ENCODE results near the gene ABHD12.

Gene ABHD12

DNA sequence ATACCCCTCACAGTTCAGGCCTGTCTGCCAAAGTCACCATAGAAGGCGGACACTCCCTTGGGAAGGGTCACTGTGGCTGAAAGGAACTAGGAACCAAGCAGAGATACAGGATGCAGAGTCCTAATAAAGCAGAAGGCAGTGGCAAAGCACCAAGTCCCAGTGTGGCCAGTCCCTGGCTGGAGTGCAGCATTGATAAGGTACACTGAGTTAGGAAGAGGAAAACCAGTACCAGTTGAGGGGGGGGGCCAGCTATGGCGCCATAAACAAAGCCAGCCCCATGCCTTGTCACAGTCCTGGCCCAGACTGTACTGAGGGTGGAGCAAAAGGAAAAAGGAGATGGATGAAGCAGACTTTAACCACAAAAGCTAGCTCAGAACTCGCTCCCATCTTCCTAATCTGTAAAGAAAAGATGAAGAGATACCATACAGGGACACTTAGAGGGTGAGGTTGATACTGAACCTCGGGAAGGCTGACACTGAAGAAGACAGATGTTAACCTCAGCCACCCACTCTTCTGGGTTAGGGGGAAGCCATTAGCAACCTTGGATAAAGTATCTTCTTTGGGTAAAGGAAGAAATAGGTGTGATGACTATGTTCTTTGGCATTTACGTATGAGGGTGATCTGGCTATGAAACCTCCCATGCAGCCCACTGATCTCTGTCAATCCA lies 7.8 kb downstream of the ABHD12 start:
- DNase-seq (ENCODE audit: low read depth in 2 of 2), result no peak

DNA sequence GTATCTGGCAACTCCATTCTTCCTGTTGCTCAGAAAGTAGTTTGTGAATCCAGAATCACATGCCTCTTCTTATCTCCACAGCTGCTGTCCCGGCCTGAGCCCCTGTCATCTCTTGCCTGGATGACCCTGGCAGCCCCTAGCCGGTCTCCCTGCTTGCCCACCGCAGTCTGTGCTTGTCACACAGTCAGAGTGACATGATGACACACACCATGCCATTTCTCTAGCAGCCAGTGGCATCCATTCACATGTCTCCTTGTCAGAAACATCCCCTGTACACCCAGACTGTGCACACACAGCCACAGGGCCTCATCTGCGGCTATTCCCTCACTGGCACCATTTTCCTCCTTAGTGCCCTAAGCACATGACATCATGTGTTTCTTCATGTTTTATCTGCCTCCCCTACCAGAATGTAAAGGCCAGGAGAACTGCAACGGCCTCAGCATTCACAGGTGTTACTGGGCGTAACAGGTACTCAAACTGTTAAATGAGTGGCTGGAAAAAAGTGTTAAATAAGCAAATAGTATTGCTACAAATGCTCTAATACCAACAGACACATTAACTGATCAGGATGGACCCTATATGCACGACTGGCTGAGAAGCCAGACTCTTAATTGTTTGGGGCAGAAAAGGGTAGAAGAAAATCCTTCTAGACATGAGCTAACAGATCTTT lies 9.6 kb downstream of the ABHD12 start:
- DNase-seq (ENCODE audit: low read depth in 2 of 2), result no peak

DNA sequence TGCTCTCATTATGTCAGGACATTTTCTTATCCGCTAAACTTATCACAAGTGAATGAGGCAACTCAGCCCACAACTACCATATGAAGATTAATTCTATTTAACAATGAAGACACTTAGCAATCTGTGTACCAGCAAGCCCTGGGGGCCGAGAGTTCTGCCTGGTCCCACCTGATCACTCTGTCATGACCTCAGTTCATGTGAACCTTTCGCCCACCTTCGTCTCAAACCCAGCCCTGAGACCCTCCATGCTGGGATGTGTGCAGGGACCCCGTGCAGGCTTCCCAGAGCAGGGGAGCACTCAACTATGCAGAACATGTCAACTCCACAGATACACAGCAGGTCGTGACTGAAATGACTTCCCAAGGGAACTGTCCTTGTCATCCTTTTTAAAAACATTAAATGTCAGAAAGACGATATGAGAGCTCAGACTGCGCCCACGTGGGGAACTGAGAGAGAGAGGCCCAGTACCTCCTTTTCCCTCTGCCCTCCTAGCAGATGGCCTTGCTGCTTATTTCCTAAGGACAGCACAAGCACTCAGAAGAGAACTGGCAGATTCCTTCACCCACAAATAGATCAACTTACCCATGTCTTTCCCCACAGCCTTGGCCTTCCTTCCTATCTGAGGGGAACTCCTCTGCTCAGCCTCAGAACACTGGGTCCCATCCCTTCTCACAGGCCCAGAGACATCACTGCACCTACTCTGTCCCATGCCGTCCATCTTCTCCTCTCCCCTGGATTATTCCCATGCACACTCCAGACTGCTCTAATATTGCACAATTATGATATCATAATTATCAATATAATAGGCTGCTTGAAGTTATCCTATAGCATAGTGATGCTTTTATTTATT lies 11.5 kb downstream of the ABHD12 start:
- DNase-seq (ENCODE audit: low read depth in 2 of 2), result no peak

DNA sequence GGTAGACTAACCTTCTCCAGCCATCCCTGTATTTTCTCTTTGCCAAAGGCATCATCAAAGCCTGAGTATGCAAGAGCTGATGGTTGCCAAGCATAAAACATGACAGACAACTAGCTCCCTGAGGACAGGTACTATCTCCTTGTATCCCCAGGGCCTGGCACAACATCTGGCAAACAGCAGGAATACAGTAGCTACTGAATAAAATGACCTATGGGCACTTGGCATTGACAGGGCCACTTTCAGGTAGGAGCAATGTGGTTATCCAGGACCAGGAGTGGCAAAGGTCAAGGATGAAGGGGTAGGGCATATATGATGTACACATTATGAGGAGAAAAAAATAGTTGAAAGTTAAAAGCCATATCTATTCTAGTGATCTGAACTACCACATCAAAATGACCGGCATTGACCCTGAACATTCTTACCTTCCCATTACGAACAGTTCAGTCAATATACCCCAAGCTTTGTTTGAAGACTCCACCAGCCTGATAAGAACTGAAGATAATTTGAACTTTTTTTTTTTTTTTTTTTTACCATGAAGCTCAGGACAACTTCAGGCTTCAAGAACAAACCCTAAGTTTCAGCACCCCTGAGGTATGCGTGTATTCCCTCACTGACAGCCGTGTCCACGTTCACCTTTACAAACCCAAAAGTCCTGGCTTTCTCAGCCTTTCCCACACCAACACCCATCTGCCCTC lies 12.3 kb downstream of the ABHD12 start:
- DNase-seq (ENCODE audit: low read depth in 2 of 2), result no peak

DNA sequence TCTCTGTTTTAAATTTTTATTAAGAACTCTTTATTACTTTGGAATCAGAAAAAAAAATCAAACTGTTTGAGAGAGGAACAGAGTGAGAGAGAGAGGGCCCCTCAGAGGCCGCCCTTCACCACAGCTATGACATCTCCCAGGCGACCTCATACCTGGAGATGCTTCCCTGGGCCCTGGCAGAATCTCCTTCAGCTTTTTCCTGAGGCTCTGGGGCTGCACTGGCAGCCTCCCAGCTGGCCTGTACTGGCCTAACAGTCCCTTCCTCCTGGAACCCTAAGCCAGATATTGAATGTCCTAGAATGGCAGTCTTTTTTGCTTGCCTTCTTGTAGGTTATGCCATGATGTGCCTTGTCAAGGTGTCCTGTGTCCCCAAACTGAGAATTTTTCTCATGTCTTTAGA lies 13.7 kb downstream of the ABHD12 start:
- DNase-seq (ENCODE audit: low read depth in 2 of 2), result no peak

DNA sequence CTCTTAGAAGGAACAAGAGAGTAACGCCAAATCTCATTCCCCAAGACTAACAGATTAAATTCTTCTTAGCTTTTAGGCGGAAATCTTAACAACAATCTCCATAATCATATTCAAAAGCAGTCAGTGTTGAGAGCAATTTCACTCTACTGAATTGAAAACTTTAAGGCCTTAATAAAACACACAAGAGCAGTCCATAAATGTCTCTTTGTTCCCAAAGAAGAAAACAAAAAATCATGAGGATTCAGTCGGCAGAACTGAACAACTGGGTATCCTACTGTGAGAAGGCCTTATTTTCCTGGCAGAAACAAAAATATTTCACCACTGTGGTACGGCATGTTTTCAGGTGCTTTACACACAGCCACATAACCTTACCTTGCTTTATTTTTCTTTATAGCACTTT lies 14.4 kb downstream of the ABHD12 start:
- no peak for DNase-seq (ENCODE audit: low read depth in 2 of 2)

DNA sequence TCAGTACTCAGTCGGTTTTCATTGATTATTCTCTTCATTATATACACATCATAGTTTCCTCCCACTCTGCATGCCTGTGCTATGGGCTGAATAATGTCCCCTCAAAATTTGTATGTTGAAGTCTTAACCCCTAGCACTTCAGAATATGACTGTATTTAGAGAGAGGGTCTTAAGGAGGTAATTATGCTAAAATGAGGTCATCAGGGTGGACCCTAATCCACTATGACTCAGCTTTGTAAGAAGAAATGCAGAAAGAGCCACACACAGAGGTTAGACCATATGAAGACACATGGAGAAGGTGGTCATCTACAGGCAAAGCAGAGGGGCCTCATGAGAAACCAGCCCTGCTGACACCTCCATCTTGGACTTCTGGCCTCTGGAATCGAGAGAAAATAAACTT lies 15.8 kb downstream of the ABHD12 start:
- no peak for DNase-seq (ENCODE audit: low read depth in 2 of 2)

DNA sequence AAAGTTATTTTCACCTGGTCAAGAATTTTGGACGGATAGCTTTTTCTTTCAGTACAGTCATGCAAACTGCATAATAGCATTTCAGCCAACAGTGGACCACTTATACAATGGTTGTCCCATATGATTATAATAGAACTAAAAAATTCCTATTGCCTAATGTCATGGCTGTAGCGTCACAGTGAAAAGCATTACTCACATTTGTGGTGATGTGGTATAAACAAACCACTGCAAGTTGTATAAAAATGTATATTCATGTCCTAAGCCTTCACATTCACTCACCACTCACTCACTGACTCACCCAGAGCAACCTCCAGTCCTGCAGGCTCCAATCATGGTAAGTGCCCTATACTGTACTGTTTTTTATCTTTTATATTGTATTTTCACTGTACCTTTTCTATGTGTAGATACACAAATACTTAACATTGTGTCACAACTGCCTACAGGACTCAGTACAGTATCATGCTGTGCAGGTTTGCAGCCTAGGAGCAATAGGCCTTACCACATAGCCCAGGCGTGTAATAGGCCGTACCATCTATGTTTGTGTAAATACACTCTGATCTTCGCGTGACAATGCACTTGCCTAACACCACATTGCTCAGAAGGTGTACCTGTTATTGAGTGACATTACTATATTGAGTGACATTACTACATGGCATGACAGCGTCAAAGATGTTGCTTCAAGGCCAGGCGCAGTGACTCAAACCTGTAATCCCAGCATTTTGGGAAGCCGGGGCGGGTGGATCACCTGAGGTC lies 17.9 kb downstream of the ABHD12 start:
- DNase-seq (ENCODE audit: low read depth in 2 of 2), result no peak

DNA sequence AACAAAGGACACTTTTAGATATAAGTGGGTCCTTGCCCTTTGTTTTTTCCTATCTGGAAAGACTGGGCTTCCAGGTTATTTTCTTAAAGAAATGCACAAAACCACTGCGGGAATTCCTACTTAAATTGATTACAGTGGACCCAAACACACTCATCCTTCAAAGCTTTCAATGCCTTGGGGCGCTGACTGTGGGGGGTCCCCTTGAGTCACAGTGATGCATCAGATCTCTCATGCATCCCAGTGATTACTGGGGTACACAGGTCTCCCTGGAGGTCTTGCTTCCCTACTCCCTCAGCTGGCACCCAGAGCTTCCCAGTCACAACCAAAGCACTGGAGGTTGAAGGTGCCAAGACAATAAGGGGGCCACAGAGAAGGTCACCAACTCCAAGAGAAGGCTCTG lies 20.7 kb downstream of the ABHD12 start:
- no peak for DNase-seq (ENCODE audit: low read depth in 2 of 2)

DNA sequence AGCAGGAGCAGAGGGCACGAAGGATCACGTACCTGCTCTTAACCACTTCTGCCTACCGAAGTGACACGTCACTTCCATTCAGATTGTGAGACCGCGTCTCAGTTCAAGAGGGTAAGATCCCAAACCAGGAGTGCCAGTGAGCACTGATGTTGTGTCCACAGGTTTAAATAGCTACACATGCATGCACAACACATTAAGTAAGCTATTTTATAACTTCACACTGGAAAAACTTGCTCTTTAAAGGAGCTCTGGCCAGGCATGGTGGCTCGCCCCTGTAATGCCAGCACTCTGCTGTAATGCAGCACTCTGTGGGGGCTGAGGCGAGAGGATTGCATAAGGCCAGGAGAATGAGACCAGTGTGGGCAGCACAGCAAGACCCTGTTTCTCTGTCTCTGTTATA lies 21.1 kb downstream of the ABHD12 start:
- DNase-seq (ENCODE audit: low read depth in 2 of 2), result no peak

DNA sequence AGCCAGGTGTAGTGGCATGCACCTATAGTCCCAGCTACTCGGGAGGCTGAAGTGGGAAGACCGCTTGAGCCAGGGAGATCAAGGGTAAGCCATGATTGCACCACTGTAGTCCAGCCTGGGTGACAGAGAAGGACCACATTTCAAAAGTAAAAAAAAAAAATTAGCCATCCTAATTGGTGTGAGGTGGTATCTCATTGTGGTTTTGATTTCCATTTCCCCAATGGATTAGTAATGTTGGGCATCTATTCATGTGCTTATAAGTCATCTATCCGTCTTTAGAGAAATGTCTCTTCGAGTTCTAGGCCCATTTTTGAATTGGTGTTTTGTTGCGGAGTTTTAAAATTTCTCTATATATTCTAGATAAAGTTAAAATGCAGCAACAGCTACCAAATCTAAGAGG lies 21.7 kb downstream of the ABHD12 start:
- no peak for DNase-seq (ENCODE audit: low read depth in 2 of 2)

DNA sequence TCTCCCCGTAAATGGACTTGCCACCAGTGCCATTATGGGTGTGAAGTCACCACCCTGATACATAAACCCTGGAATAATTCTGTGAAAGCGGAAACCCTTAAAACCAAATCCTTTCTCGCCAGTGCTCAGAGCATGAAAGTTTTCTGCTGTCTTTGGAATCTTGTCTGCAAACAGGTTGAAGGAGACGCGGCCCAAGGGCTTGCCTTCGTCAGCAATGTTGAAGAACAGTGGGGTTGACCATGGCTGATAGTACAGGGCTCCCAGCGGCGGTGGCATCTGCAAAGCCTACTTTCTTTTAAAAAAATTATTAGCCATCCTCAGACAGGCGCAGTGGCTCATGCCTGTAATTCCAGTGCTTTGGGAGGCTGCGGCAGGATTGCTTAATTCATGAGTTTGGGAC lies 22.1 kb downstream of the ABHD12 start:
- no peak for DNase-seq (ENCODE audit: low read depth in 2 of 2)

DNA sequence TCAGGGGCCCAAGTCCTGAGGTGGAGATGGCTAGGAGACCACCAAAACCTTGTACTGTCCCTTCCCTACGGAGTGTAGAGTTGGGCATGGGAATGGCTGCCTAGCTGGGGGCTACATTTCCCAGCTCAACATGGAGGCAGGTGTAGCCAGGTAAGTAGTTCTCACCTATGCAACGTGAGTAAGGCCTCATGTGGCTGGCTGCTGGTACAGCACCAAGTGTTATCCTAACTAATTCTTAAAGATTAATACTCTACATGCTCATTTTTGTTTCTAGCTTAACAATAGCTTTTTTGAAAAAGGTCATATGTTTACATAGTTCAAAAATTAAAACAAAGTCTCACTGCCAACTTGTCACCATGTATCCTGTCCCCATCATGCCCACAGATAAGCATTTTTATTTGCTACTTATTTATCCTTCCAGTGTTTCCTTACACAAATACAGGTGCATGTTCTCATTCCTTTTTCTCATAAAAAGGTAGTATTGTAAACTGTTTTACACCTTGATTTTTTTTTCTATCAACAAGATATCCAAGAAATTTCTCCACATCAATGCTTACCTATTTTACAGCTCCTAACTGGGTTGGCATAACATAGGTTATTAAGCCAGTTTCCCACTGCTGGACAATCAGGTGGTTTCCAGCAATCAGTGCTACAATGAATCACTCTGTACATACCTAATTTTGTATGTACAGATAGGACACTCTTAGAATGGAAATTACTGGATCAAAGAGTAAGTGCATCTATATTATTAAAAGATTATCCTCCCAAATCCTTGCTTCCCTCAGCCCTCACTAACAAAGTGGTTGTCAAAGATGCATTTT lies 25.5 kb downstream of the ABHD12 start:
- DNase-seq (ENCODE audit: low read depth in 2 of 2), result no peak

DNA sequence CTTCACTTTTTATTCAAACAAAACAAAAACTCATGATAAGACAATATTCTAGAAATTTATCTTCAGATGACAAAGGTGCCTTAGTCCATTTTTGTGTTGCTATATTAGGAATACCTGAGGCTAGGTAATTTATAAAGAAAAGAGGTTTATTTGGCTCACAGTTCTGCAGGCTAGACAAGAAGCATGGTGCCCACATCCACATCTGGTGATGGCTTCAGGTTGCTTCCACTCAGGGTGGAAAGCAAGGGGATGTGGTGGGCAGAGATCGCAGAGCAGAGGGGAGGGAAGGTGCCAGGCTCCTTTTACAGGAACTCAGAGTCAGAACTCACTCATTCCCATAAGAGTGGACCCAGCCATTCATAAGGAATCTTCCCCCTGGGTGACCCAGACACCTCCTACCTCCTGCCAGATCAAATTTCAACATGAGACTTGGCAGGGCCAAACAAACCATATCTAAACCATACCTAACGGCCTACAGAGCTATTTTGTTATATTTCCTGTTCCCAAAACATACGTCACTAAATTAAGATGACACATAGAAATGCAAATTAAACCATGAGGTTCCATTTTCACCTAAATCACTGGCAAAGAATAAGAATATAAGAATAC lies 26.4 kb downstream of the ABHD12 start:
- DNase-seq (ENCODE audit: low read depth in 2 of 2), result no peak

DNA sequence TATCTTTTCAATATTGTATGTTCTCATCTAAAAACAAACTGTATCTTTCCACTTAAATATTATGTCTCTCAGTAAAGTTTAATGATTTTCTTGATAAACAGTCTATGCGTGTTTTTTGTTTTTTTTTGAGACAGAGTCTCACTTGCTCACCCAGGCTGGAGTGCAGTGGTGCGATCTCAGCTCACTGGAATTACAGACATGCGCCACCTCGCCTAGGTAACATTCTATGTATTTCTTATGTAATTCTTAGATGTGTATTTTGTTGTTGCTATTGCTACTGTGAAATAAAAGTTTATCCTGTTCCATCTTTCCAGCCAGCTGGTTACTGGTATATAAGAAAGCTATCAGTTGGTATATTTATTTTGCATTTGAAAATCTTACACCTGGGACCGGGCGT lies 29.4 kb downstream of the ABHD12 start:
- no peak for DNase-seq (ENCODE audit: low read depth in 2 of 2)

DNA sequence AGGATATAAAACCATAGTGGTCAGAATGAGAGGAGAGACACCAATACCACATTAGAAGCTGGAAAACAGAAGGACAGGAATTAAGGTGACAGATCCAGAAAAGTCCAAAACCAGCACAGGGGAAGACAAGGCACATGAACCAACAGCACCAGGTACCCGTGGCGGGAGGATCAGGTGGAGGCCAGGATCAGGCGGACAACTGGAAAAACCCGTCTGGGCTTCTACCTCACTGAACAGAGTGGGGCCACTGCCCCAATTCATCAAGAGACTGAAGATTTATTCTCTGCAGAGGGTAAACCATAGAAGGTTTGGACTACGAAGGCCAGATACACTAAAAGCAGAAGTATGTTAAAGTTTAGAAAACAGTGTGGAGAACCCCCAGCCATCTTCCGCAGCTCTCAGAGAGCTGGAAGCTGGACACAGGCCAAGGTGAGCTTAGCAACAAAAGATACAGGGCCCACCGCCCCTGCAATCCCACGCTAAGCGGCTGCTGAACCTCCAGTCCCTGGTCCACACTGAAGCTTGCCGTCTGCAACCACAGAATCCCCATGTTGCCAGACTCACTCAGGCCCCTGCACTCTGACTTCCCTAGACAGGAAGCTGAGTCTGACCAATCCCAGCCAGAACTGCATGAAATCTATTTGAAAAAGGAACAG lies 29.9 kb downstream of the ABHD12 start:
- DNase-seq (ENCODE audit: low read depth in 2 of 2), result no peak

DNA sequence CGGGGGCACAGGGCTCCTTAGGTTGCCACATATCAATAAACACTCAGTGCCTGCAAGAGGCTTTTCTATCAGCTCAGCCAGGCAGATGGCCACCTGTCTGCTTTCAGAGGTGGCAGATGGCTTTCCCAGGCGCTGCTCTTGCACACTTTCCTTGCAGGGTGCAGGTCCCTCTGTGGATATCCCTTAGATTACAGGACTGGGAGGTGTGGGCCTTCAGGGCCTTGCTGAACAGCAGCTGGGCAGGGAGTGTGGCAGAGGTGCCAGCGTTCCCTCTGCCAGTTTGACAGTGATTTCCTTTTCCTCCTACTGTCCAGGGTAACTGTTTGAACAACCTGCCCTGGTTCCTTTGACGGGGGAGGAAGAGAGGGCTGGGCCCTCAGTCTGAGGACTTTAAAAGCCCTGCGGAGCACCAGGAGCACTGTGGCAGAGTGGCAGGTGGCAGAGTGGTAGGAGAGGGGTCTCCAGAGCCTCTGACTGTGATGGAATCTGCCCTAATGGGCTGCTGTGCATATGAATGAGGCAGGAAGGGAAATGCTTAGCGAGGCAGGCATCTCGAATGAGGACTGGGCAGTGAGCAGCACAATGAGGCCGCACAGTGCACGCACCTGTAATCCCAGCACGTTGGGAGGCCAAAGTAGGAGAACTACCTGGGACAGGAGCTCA lies 34.2 kb downstream of the ABHD12 start:
- no peak for DNase-seq (ENCODE audit: low read depth in 2 of 2)

DNA sequence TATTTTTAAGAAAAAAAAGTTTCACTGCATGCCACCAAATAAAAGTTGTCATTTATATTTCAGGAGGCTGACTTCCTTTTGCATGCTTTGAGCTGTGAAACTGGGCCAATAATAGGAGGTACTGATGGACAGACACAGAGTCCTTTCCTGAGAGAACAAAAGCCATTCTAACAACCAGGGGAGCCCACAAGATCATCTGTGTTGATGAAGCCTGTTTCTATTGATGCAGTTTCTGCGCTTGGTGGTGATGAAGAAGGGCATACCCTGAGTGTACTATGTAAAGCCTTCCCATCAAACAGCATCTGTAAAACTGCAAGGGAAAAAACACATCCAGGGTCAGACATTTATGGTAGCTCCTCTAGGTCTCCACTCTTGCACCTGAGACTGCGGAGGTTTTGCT lies 34.8 kb downstream of the ABHD12 start:
- no peak for DNase-seq (ENCODE audit: low read depth in 2 of 2)

DNA sequence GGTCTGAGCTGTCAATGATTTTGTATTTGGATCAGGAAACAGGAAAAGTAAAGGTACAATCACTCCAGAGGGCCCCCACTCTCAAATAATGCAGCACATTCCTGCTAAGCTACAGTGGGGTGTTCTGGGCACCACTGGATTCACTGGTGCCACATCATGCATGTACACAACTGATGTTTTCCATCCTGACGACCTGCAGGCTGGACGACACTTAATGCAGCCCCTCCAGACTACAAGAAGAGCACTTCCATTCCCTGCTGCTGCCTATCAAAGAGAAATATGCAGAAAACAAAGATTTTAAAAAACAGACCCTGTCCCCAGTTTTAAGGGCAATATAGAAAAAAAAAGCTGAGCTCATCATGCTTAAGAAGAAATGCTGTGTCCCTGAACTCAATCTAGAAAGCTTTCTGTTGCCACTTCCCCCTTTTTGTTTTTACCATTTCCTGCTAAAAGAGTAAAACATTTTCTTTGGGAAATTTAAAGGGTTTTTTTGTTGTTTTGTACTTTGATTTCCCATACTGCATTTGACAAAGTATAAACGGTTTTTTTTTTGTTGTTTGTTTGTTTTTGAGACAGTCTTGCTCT lies 35.5 kb downstream of the ABHD12 start:
- DNase-seq (ENCODE audit: low read depth in 2 of 2), result no peak
